Measurements from ENCODE around the gene IL36RN.

IL36RN gene

DNA sequence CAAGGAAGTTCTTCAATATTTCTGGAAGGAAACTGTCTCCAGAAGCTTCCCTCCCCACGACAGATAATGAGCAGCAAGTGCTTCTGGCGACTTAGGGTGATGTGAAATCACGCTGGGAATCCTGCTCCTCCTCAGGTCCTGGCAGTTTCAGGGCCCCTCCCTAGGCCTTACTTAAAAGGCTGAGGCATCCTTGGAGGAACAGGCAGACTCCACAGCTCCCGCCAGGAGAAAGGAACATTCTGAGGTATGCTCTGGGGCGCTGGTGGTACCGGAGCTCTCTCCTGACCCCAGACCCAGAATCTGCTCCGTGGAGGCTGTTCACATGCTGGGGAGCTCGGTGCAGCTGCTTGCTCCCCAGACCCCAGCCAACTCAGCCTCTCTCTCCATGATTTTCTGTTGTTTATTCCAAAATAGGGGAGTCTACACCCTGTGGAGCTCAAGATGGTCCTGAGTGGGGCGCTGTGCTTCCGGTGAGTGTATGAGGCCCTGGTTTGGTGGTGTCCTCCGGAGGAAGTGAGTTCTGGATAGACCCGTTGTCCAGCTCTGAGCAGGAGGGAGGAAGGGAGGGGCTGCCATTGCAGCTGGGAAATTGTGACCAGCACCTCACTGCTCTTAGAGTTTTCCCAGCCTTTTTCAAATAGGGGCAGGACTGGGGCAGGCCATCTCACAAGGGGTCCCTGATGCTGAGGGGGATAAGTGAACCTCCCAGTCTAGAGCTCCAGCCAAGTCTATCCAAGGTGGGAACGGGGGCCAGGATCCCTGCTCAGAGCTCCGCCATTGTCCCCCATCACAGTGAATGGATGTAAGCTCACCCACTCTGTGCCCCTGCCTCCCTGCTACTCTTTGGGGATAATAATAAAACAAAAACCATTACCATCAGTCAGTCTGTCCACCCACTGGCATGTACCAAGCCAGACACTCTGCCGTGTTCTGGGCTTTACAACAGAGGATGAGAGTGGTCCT, at the start of gene IL36RN:
Gene IL36RN, plus strand, starts transcription at position 201 of the 963 bp plus-strand sequence. Its CDS starts 241 bp downstream, at position 442.
- in situ Hi-C loops (cut with MboI; ENCODE audit: low sequenced_read_pairs) = no loop called here

DNA sequence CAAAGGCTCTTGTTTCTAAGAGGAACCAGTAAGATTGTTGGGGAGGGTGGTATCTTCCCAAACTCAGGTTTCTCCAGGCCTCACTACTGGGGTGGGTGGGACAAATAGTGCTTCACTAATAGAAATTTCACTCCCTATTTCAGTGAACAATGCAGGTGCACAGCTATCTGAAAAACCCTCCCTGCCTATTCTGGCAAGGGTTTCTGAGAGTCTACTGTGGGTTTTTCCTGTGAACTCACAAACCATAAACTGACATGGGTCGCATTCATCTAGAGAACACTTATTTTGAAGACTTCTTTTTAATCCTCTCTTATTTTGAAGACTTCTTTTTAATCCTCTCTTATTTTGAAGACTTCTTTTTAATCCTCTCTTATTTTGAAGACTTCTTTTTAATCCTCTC, 49.4 kb upstream of the IL36RN start:
- in situ Hi-C loops (cut with MboI; ENCODE audit: low sequenced_read_pairs) = no loop called here

DNA sequence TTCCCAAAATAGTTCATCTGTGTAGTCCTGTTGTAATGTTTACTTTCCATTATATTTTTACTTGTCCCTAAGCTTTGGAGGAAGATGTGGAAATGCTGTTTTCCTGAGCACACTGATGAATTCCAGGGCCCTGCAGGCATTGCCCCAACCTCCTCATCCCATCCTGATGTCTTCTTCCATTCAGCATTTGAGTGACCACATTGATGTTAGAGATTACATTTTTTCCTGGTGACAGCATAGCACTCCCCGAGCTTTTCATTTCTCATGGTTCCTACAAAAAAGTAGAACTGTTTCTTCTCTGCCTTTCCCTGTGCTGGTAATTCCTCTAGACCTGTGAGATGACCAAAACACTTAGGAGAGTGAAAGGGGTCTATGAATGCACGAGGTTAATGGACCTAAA, 48.9 kb upstream of the IL36RN start:
- in situ Hi-C loops (cut with MboI; ENCODE audit: low sequenced_read_pairs) = no loop called here

DNA sequence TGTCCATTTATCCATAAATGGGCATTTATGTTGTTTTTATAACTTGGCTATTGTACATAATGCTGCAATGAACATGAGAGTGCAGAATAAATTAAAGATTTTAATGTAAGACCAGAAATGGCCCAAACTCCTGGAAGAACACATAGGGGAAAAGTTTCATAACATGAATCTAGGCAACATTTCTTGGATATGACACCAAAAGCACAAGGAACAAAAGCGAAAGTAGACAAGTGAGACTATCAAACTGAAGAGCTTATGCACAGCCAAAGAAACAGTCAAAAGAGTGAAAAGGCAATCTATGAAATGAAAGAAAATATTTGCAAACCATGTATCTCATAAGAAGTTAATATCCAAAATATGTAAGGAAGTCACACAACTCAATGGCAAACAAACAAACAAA, 47.9 kb upstream of the IL36RN start:
- in situ Hi-C loops (cut with MboI; ENCODE audit: low sequenced_read_pairs) = no loop called here

DNA sequence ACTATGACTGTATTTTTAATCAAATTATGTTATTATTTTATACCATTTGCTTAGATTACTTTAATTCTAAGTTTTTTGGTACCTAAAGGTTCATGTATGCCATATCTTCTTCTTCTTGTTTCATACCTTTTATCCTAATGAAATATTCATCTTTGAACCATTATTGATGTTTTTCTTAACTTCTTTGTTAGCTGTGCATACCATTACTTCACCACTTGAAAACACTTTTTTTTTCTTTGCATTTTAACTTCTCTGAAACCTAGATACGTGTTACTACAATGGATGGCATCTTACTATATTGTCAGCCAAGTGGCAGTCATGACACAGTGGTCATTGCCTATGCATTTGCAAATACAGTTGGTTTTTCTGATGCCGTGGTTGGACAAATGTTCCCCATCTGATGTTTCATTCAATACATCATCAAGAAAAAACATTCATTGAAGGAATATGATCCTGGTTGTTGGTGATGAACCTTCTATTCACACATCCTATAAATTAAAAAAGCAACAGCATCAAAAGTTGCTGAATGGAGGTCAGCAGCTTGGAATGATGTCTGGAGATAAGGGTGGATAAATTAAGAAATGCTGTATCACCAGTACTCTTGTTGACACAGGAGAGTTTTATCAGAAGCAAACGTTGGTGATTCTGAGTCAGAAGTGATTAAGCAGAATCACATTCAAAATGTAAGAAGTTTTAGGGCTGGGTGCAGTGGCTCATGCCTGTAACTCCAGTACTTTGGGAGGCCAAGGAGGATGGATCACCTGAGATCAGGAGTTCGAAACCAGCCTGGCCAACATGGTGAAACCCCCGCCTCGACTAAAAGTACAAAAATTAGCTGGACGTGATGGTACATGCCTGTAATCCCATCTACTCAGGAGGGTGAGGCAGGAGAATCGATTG, 46.3 kb upstream of the IL36RN start:
- in situ Hi-C loops (cut with MboI; ENCODE audit: low sequenced_read_pairs) = no loop called here

- in situ Hi-C loops (cut with MboI; ENCODE audit: low sequenced_read_pairs) = no loop called here
These were observed 45.7 kb upstream of the IL36RN start for GRCh38 chr2:113013336-113013661.

DNA sequence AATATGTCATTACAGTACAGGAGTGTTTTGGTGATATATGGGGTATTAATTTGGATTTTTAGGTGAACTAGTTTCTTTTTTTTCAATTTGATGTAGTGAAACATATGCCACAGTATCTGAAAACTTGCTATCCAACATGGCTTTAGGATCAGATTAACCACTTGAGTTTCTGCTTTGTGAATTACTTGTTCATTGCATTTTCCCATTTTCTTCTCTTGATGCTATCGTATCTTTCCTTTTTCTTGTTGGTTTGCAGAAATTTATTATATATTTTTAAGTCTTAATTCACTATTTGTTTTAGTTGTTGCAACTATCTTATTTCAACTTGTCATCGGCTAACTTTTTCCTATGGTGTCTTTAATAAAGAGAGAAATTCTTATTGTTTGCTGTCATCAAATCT, 44.9 kb upstream of the IL36RN start:
- in situ Hi-C loops (cut with MboI; ENCODE audit: low sequenced_read_pairs) = no loop called here

- in situ Hi-C loops (cut with MboI; ENCODE audit: low sequenced_read_pairs) = no loop called here
These were observed 44.0 kb upstream of the IL36RN start for GRCh38 chr2:113015042-113015441.

DNA sequence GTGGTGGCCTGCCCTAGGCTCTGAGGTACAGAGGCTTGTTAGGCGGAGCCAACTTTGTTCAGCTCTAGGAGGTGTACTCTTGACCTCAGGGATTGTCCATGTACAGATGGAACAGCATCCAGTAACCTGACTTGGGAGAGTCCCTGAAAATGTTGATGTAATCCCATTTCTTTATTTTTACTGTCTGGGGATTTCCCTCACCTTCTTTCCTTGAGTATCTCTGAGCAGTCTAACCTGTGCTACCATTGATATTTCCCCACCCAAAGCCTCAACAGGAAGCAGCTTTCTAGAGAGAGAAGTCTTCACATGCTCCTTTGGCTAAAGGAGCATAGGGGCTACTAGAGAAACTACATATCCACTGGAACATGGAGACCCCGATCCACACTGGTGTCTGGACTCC, 43.3 kb upstream of the IL36RN start:
- in situ Hi-C loops (cut with MboI; ENCODE audit: low sequenced_read_pairs) = no loop called here

GRCh38 chr2:113018509-113018908, 40.5 kb upstream of the IL36RN start:
- in situ Hi-C loops (cut with MboI; ENCODE audit: low sequenced_read_pairs) = no loop called here

- in situ Hi-C loops (cut with MboI; ENCODE audit: low sequenced_read_pairs) = no loop called here
These were observed 37.7 kb upstream of the IL36RN start for GRCh38 chr2:113021312-113021711.

GRCh38 chr2:113024764-113025163, 34.2 kb upstream of the IL36RN start:
- in situ Hi-C loops (cut with MboI; ENCODE audit: low sequenced_read_pairs) = no loop called here

DNA sequence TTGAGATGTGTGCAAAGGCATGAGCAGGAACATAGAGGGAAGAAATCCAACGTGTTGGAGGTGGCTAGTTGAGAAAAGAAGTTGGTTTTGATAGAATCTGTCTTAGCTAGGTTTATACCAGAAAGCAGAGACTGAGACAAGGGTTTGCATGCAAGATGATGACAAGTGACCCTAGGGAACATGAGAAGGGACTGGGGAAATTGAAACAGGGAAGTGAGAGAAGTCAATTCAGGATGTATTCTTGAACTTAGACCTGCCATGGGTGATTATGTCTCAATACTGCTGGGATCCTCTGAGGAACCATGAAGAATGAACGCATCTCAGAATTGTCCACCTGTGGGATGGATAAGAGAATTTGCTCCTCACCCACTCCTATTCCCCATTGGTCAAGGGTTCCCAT, 33.3 kb upstream of the IL36RN start:
- in situ Hi-C loops (cut with MboI; ENCODE audit: low sequenced_read_pairs) = no loop called here

- in situ Hi-C loops (cut with MboI; ENCODE audit: low sequenced_read_pairs) = no loop called here
These were observed 31.3 kb upstream of the IL36RN start for GRCh38 chr2:113027691-113028090.

DNA sequence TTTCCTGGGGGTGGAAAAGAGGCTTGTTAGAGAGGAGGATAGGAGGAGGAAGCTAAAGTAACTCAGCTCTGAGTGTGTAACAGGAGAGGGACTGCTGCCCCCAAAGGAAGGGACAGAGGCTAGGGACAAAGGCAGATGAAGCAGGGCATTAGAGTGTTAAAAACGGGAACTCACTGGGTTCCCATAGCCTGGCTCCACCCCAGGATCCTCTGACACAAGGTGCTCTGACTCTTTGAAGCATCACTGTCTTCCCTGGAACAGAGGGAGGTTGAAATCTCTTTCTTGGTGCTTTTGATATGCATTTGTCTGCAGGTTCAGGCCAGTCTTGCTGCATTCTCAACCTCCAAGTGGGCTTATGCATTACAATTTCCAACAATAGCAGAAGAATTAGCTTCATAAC, 30.9 kb upstream of the IL36RN start:
- in situ Hi-C loops (cut with MboI; ENCODE audit: low sequenced_read_pairs) = no loop called here

DNA sequence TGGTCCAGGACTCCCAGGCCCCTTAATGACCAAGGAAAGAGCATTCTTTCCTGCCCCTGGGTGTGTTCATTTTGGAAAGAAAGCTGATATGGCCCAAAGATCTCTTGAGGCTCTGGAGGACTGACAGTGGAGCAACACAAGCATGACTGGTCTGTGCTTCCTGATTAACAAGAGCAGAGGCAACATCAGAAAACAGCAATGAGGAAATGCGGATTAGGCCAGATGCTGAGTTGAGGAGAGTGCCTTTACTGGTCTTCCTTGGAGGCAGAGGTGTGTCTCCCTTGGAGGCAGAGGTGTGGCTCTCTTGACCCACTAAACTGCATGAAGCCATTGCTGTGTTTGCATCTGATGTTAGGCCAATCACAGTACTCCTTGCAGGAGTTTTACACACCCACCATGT, 26.3 kb upstream of the IL36RN start:
- in situ Hi-C loops (cut with MboI; ENCODE audit: low sequenced_read_pairs) = no loop called here

DNA sequence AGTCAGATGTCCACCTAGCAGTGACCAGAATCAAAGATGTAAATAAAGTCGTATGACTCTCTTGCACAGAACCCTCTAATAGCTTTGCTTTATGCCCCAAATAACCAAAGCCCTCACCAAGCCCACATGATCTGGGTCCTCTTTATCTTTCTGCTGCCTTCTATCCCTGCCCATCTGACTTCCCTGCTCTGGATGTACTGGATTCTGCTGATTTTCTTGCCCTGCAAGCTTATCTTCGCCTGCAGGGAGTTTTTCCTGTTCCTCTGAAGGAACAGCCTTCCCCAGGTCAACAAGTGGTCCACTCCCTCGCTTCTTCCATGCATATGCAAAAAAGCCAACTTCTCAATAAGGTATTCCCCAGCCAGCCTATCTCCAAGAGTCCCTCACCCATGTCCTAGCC, 25.0 kb upstream of the IL36RN start:
- in situ Hi-C loops (cut with MboI; ENCODE audit: low sequenced_read_pairs) = no loop called here

GRCh38 chr2:113036763-113037162, 22.2 kb upstream of the IL36RN start:
- in situ Hi-C loops (cut with MboI; ENCODE audit: low sequenced_read_pairs) = no loop called here

GRCh38 chr2:113038291-113038690, 20.7 kb upstream of the IL36RN start:
- in situ Hi-C loops (cut with MboI; ENCODE audit: low sequenced_read_pairs) = no loop called here

- in situ Hi-C loops (cut with MboI; ENCODE audit: low sequenced_read_pairs) = no loop called here
These were observed 19.8 kb upstream of the IL36RN start for GRCh38 chr2:113039158-113039557.

GRCh38 chr2:113039719-113040118, 19.3 kb upstream of the IL36RN start:
- in situ Hi-C loops (cut with MboI; ENCODE audit: low sequenced_read_pairs) = no loop called here

DNA sequence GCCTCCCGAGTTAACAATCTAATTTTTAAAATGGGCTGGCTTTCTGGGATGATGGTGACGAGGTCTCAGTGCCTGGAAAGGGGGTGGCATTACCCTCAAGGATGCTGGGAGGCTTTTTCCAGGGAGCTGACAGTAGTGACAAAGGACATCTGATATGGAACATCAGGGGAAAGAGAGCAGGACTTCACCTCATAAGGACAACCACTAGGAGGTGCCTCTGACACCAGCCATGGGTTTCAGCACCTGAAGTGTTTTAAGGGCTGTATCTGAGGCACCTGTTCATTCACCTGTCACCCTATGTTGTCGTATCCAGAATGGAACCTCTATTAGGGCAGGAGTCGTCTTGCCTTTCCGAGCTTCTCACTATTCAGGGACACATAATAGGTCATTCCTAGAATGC, 17.1 kb upstream of the IL36RN start:
- in situ Hi-C loops (cut with MboI; ENCODE audit: low sequenced_read_pairs) = no loop called here
